Erythroblast (primary cell): ENCODE measurements around the gene EXOSC1.

Experiments
- GATA1 ChIP-seq: IDR thresholded peaks from 2 replicates; pipeline ENCODE4 v1.6.1; 2011; ENCODE audit warnings: low read depth, mild to moderate bottlenecking, control low read depth, low read length, moderate library complexity
- POLR2A ChIP-seq: IDR thresholded peaks from 2 replicates; pipeline ENCODE4 v1.6.1; 2011; ENCODE audit warnings: mild to moderate bottlenecking, low read length

- TF ChIP-seq POLR2A: no peak
- no peak for TF ChIP-seq GATA1
Measured at GRCh38 chr10:97463363-97464132, 17.7 kb upstream of the EXOSC1 start.
